UCSD-AML1 (cell line): Measurements from ENCODE around the gene TF.

Experiments
- DNase-seq: peaks from one replicate; lab custom pipeline; 2025; ENCODE audit not compliant: unreplicated experiment; lab: John Stamatoyannopoulos, UW

The TF gene

DNA sequence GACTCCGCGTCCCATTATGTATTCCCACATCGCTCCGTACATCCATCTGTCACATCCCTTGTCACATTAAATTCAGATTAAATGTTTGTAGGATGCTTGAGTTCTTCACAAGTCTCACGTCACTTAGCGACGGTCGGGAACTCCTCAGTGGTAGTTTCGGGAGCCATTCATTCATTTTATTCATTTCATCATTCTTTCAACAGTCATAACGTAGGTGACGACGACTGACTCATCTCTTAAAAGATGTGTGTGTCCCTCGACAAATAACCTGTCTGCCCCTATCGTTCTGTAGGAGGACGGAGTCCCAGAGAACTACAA, 59.1 kb downstream of the TF start:
- no peak for DNase-seq

- DNase-seq = peak; percentile 91
Observed at GRCh38 chr3:133805702-133806475, 59.7 kb downstream of the TF start, which contains the start of gene SRPRB. Gene SRPRB (plus strand): TSS chr3:133805815. CDS start chr3:133805849, 34 bp downstream.

- DNase-seq = no peak
Observed at GRCh38 chr3:133812872-133813271, 66.7 kb downstream of the TF start.

- no peak for DNase-seq
Observed at GRCh38 chr3:133815386-133815785, 69.2 kb downstream of the TF start.

- DNase-seq = no peak
Observed at GRCh38 chr3:133820129-133820528, 73.9 kb downstream of the TF start.

DNA sequence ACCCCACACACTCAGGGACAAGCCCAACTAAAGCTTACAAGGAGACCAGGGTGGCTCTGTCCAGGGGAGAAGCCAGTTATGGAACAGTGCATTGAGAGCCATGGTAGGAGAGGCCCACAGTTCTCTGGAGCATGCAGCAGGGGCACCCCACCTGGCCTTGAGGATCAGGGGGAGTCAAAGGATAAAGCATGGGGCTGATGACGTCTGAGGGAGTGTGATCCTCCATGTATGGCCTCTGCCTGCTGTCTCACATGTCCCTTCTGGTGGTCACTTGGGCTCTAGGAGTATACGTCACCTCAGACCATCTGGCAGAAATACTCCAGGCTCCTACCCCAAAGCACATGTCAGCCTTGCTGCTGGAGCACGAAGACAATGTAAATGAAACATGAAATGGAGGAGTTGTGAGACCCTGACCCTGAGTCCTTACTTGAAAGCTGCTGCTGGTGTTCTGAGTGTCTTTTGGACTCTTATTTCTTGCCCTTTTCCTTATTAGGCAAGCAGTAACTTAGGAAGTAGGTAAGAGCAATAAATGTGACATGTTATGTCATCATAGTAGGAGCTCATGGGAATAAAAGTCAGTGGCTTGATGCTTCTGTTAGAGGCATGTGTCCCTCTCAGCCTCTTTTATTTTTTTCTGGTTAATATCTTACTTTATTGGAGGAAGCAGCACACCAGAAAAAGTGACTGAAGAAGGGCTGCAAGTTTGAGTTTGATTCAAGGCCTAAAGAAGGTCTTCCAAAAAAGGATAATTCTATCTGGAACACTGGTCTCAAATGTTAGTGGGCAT, 74.9 kb downstream of the TF start:
- no peak for DNase-seq

GRCh38 chr3:133821767-133822638, 75.8 kb downstream of the TF start:
- DNase-seq = no peak

DNA sequence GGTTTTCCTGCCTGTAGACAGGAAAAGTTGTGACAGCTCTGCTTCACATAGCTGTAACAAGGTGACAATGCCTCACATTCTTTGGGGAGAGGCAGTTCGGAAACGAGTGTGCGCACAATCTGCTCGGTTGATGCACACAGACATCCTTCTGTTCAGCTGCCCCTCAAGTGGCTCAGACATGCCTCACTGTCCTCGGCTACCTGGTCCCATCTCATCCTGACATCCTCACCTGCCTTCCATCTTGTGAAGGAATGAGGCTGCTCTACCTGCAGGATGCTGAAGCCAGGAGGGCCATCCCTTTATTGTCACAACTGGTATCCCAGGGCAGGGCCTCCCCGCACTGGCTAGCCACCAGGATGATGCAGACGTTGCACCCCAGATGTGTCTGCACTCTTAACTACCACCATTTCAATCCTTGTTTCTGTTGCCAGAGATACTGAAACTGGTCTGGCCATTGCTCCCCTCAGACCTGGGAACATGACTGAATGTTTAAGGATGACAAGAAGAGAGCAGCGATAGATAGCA, 78.8 kb downstream of the TF start:
- no peak for DNase-seq

GRCh38 chr3:133825969-133826727, 80.0 kb downstream of the TF start:
- no peak for DNase-seq

GRCh38 chr3:133827136-133827535, 80.9 kb downstream of the TF start:
- DNase-seq = no peak

GRCh38 chr3:133827684-133828083, 81.5 kb downstream of the TF start:
- no peak for DNase-seq

DNA sequence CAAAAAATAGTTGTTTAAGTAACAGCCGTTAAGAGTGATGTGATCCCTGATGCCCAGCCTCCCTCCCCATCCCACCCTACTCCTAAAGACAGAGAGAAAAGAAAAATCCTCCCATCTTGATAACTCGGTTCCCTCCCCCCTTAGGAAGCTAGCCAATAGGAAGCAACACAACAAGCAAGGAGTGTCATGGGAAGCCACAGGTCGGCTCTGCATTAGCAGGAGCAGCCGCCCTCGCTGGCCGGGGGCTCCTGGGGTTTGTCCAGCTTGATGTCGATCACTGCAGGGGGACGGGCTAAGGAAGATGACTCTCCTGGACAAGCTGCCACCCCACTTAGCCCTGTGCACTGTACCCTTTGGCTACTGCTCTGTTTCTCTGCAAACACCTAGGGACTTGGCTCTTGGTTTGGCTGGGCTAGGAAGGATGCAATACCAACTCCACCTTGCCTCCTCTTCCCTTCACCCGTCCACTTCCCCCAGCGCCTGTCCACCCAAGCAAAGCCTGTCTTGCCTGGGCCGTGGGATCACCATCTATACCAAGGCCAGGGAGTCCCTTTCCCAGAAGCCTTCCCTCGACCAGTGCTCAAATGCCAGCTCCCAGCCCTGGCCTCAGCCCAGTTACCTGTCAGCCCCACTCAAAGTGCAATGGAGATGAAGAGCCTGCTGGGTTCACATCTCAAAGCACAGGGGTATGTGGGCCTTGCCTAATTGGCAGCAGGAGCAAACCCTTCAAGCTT, 82.5 kb downstream of the TF start:
- DNase-seq = no peak

GRCh38 chr3:133829310-133829707, 83.1 kb downstream of the TF start:
- DNase-seq = no peak

DNA sequence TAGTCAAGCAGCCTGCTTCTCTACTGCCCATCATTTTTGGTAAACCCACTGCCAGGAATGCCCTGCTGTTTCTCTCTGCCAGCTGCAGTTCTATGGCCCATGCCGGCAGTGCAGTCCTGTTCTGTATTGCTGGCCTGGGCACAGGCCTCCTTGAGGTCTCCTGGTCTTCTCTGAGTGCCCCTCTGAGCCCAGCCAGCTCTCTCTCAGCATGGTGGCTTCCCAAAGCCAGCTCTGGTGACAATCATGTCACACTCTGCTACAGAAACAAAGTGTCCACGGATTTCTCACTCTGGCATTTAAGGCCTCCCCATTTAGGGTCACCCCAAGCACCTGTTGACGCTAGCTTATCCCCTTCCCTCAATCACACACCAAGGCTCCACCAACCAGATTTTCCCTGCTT, 83.9 kb downstream of the TF start:
- DNase-seq = no peak

DNA sequence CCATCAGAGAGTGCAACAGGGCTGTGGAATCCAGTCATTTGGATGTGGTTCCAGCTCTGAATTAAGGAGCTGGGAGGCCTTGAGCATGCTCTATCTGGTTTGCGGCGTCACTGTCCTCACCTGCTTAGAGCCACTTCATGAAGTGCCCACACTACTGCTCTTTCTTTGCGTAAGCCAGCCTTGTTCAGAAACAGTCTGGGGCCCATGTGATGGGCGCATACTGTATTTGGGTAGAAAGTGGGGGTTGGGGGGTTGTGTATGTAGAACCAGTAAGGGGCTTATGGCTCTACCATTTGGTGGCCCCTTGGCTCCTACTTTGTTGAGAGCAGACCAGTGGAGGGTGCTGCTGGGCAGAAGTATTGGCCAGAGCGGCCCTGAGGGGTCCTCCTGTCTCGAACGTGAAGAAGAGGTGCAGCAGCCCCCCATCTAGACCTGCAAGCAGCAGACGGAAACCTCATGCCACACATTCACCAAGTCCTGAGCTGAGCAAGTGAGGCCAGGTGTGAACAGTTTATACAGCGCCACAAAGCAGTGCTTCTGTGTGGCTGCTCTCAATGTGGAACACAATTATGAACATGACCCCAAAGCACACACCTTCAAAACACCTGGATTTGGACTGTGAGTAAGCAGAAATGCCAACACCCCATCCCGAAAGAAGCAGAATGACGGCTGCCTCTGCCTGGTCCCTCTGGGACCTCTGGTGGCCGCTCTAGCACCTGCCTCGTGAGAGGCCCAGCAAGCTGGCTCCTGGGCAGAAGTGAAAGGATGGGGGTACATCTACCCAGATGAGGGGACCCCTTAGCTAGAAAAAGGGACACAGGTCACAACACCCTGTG, 86.0 kb downstream of the TF start:
- no peak for DNase-seq

DNA sequence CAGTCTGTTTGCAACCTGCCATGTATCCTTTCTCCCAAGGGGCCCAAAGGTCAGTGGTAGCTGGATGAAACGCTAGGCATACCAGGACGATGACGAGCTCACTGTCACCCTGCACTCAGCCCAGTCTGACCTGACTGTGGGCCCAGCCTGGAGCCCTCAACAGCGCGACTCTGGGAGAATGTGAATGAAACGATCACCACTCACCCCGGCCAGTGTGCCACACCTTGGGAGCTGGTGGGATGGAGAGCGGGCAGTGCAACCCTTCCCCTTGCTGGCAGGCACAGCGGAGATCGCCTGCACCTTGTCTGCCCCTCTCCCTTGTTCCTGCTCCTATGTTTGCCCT, 86.6 kb downstream of the TF start:
- no peak for DNase-seq

GRCh38 chr3:133833267-133833666, 87.1 kb downstream of the TF start:
- no peak for DNase-seq

DNA sequence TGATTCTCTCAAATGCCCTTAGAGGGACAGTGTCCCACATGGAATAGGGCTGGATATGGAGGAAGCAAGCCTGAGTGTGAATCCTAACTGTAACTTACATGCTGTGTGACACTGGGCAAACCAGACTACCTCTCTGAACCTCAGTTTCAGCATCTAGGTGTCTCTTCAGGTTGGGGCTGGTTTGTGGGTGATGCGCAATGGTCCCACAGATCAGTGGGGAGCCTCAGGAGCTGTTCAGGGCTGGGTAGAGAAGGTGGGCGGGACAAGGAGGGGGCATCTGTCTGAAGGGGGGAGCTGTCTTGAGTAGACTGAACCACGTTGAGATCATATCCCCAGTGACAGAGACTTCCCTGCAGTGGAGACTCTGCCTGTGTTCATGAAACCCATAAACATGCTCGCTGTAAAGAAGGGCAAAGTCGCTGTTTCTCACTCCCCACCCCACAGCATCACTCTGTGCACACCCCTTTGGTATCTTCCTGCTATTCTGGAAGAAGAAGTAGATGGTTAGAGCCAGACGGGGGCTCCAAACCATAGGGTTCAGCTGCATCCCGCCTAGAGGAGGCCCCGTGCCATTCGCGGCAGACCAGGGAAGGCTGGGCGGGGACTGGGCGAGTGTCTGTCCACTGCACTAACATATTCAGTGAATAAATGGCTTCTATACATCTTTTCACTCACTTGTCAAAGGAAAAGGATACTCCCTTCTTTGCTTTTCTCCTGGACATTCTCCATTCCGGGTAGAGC, 87.9 kb downstream of the TF start:
- no peak for DNase-seq
